Choroid plexus epithelial cell (primary cell): ENCODE measurements around the gene FYCO1.

Source experiments
- DNase-seq: peaks from one replicate; pipeline ENCODE4 v3.0.0-alpha.2; 2010; ENCODE audit warnings: low read depth
- H3K4me3 ChIP-seq: 2 replicates; pipeline ENCODE4 v1.5.1; 2011; ENCODE audit warnings: low read depth, mild to moderate bottlenecking, control low read depth, low read length, moderate library complexity
- CTCF ChIP-seq: conservative IDR thresholded peaks from 2 replicates; pipeline ENCODE4 v1.5.1; 2011; ENCODE audit warnings: low read depth, mild to moderate bottlenecking, control low read depth, inconsistent platforms, low read length, moderate library complexity

FYCO1 gene

GRCh38 chr3:45939341-45939771 lies 56.3 kb downstream of the FYCO1 start:
- no peak overlapping the region for H3K4me3 ChIP-seq
- DNase-seq = no peak
- no peak for TF ChIP-seq CTCF

GRCh38 chr3:45938864-45939263 lies 56.8 kb downstream of the FYCO1 start:
- no peak overlapping the region for H3K4me3 ChIP-seq
- TF ChIP-seq CTCF = peak; percentile 97
- DNase-seq = peak; percentile 98

- no peak overlapping the region for H3K4me3 ChIP-seq
- no peak for TF ChIP-seq CTCF
- DNase-seq = no peak
These were observed 57.6 kb downstream of the FYCO1 start for GRCh38 chr3:45938043-45938435.

- no peak for DNase-seq
- no peak for TF ChIP-seq CTCF
- H3K4me3 ChIP-seq = no peak overlapping the region
These were observed 58.2 kb downstream of the FYCO1 start for GRCh38 chr3:45937206-45938042.

GRCh38 chr3:45936261-45936660 lies 59.4 kb downstream of the FYCO1 start:
- no peak overlapping the region for H3K4me3 ChIP-seq
- TF ChIP-seq CTCF = no peak
- DNase-seq = no peak

- TF ChIP-seq CTCF = no peak
- H3K4me3 ChIP-seq = no peak overlapping the region
- DNase-seq = no peak
These were observed 62.0 kb downstream of the FYCO1 start for GRCh38 chr3:45933591-45933990.

- H3K4me3 ChIP-seq = no peak overlapping the region
- DNase-seq = no peak
- no peak for TF ChIP-seq CTCF
These were observed 63.5 kb downstream of the FYCO1 start for GRCh38 chr3:45932112-45932511.
